Measurements from ENCODE around the gene CACNA1C. TPM values are rescaled to one million over a fixed set of nuclear protein-coding genes. Genes with fewer than 3 reads are reported as not detected.

Gene CACNA1C
- total RNA-seq, 4 donors from 2014 or later, result 2.0 to 4.2 (median 2.5) TPM

GRCh38 chr12:2138294-2138693 lies 85.5 kb downstream of the CACNA1C start:
- Histone ChIP-seq H3K4me3 (replicated peaks in 1 of 3) (no peak overlapping the region), H3K27ac (no peak overlapping the region), H3K4me1 (no peaks in the 10 kb centered on the region), H3K36me3 (no peaks in the 10 kb centered on the region), H3K9me3 (no peaks in the 10 kb centered on the region), H3K27me3 (no peaks in the 10 kb centered on the region)
- DNase-seq, result no peak
- no peak for TF ChIP-seq POLR2A (IDR thresholded peaks at IDR 0.05)
- no peak for TF ChIP-seq CTCF (IDR thresholded peaks at IDR 0.05)
- intact Hi-C loops (cut with DNase I), result no loop called here
- WGBS, 2 donors, result 92 to 95% methylated on average over 10 of the region's 10 CpGs

- Histone ChIP-seq H3K4me1 (no peaks in the 10 kb centered on the region), H3K4me3 (replicated peaks in 1 of 3) (no peak overlapping the region), H3K27me3 (no peaks in the 10 kb centered on the region), H3K36me3 (no peaks in the 10 kb centered on the region), H3K27ac (no peak overlapping the region), H3K9me3 (no peaks in the 10 kb centered on the region)
- DNase-seq, result no peak
- intact Hi-C loops (cut with DNase I), result no loop called here
- 89 to 90% methylated on average over 6 of the region's 6 CpGs for WGBS, 2 donors
- no peak for TF ChIP-seq POLR2A (IDR thresholded peaks at IDR 0.05)
- no peak for TF ChIP-seq CTCF (IDR thresholded peaks at IDR 0.05)
Measured at GRCh38 chr12:2138871-2139308, 86.1 kb downstream of the CACNA1C start.

DNA sequence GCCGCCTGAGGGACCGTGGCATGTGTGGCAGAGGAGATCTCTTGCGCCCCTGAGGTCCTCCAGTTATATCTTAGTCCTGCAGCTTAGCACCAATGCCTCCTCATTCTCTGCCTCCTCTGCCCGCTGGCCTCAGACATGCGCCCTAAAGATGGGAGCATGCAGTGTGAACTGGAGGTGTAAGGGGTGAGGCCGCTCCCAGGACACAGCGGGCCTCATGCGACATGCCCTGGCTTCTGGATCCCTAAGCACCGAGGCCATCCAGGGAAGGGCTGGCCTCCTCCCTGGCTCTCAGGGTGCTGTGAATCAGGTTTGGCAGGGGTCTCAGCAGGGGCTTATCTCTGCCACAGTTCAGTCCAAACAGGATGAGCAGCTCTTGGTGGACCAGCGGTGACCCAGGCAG lies 86.9 kb downstream of the CACNA1C start:
- H3K9me3 ChIP-seq, result no peaks in the 10 kb centered on the region
- no peaks in the 10 kb centered on the region for H3K27me3 ChIP-seq
- TF ChIP-seq CTCF (IDR thresholded peaks at IDR 0.05), result no peak
- TF ChIP-seq POLR2A (IDR thresholded peaks at IDR 0.05), result no peak
- intact Hi-C loops (cut with DNase I), result no loop called here
- WGBS, 2 donors, result 96 to 98% methylated on average over 8 to 10 of the region's 10 CpGs
- no peak for DNase-seq
- no peak overlapping the region for H3K4me3 ChIP-seq (replicated peaks in 1 of 3)
- no peaks in the 10 kb centered on the region for H3K36me3 ChIP-seq
- no peak overlapping the region for H3K27ac ChIP-seq
- no peaks in the 10 kb centered on the region for H3K4me1 ChIP-seq

- DNase-seq, result no peak
- H3K9me3 ChIP-seq, result no peaks in the 10 kb centered on the region
- no peaks in the 10 kb centered on the region for H3K4me1 ChIP-seq
- intact Hi-C loops (cut with DNase I), result no loop called here
- TF ChIP-seq POLR2A (IDR thresholded peaks at IDR 0.05) (no peak), CTCF (IDR thresholded peaks at IDR 0.05) (no peak)
- no peaks in the 10 kb centered on the region for H3K27me3 ChIP-seq
- no peak overlapping the region for H3K4me3 ChIP-seq (replicated peaks in 1 of 3)
- WGBS, 2 donors, result 88 to 89% methylated on average over 9 of the region's 9 CpGs
- no peak overlapping the region for H3K27ac ChIP-seq
- no peaks in the 10 kb centered on the region for H3K36me3 ChIP-seq
Measured at GRCh38 chr12:2140858-2141519, 88.2 kb downstream of the CACNA1C start.

GRCh38 chr12:2142068-2142467 lies 89.3 kb downstream of the CACNA1C start:
- H3K27me3 ChIP-seq, result no peaks in the 10 kb centered on the region
- H3K27ac ChIP-seq, result no peak overlapping the region
- TF ChIP-seq POLR2A (IDR thresholded peaks at IDR 0.05) (no peak), CTCF (IDR thresholded peaks at IDR 0.05) (no peak)
- intact Hi-C loops (cut with DNase I), result no loop called here
- no peaks in the 10 kb centered on the region for H3K9me3 ChIP-seq
- WGBS, 2 donors, result 84 to 92% methylated on average over 10 of the region's 10 CpGs
- no peaks in the 10 kb centered on the region for H3K36me3 ChIP-seq
- H3K4me3 ChIP-seq (replicated peaks in 1 of 3), result no peak overlapping the region
- no peak for DNase-seq
- no peaks in the 10 kb centered on the region for H3K4me1 ChIP-seq
